Keratinocyte (primary cell): ENCODE results near the gene PFN2. TPM values are rescaled to one million over a fixed set of nuclear protein-coding genes. Genes with fewer than 3 reads are reported as not detected.
"Not testable (repeated sequence)": the region's sequence is repeated elsewhere in the genome, so short reads cannot be mapped to it uniquely, and the experiment has no call there.

Experiments used
- DNase-seq: peaks from one replicate; pipeline ENCODE4 v3.0.0-alpha.2; 2011; ENCODE audit warnings: low read depth, missing footprints, low spot score
- FAIRE-seq: peaks from 2 replicates; lab custom pipeline; 2011; peaks lifted over from hg19 to GRCh38; lab: Jason Lieb, UNC
- H2AFZ ChIP-seq: 2 replicates; pipeline ENCODE4 v1.6.0; 2012; ENCODE audit warnings: low read length, control low read depth, inconsistent platforms; ENCODE audit not compliant: control insufficient read depth
- H3K27ac ChIP-seq: 2 replicates; pipeline ENCODE4 v1.5.1; 2011; ENCODE audit warnings: low read length; ENCODE audit not compliant: control insufficient read depth, insufficient read depth
- H3K27me3 ChIP-seq: 3 replicates; pipeline ENCODE4 v1.6.0; 2011; ENCODE audit warnings: low read length; ENCODE audit not compliant: control insufficient read depth, insufficient read depth; ENCODE audit errors: extremely low read depth
- H3K36me3 ChIP-seq, 2 experiments: 2 replicates in 1 of 2; 3 replicates in 1 of 2; pipeline ENCODE4 v1.5.1; 2011; ENCODE audit warnings: low read length in 2 of 2, mild to moderate bottlenecking in 1 of 2; ENCODE audit not compliant: control insufficient read depth in 2 of 2, insufficient read depth in 2 of 2; ENCODE audit errors: extremely low read depth in 1 of 2
- H3K4me1 ChIP-seq: 3 replicates; pipeline ENCODE4 v1.5.1; 2011; ENCODE audit warnings: low read length; ENCODE audit not compliant: control insufficient read depth, insufficient read depth; ENCODE audit errors: extremely low read depth
- H3K4me2 ChIP-seq: 3 replicates; pipeline ENCODE4 v1.6.0; 2011; ENCODE audit warnings: low read depth, low read length; ENCODE audit not compliant: control insufficient read depth, insufficient read depth; ENCODE audit errors: extremely low read depth
- H3K4me3 ChIP-seq, 3 experiments: fragments of 200-600 bp in 1 of 3; sonication (generic) in 1 of 3; 2 replicates in 2 of 3; 3 replicates in 1 of 3; pipeline ENCODE4 v1.5.1; 2011 to 2016; ENCODE audit warnings: low read length in 3 of 3, mild to moderate bottlenecking in 3 of 3, control low read depth in 2 of 3, inconsistent platforms in 1 of 3, low read depth in 1 of 3, mixed read lengths in 1 of 3, mixed run types in 1 of 3, moderate library complexity in 1 of 3; ENCODE audit not compliant: control insufficient read depth in 2 of 3, insufficient read depth in 2 of 3; ENCODE audit errors: extremely low read depth in 1 of 3
- H3K79me2 ChIP-seq: 2 replicates; pipeline ENCODE4 v1.6.0; 2012; ENCODE audit warnings: low read length; ENCODE audit not compliant: control insufficient read depth, insufficient read depth
- H3K9ac ChIP-seq: 3 replicates; pipeline ENCODE4 v1.6.0; 2011; ENCODE audit warnings: low read length; ENCODE audit not compliant: control insufficient read depth, insufficient read depth; ENCODE audit errors: extremely low read depth
- H3K9me1 ChIP-seq: 3 replicates; pipeline ENCODE4 v1.6.0; 2011; ENCODE audit warnings: low read length; ENCODE audit not compliant: control insufficient read depth, insufficient read depth; ENCODE audit errors: extremely low read depth
- H3K9me3 ChIP-seq: 2 replicates; pipeline ENCODE4 v1.5.1; 2012; ENCODE audit warnings: low read depth, low read length; ENCODE audit not compliant: control insufficient read depth
- H4K20me1 ChIP-seq: 3 replicates; pipeline ENCODE4 v1.6.0; 2011; ENCODE audit warnings: low read length; ENCODE audit not compliant: control insufficient read depth, insufficient read depth; ENCODE audit errors: extremely low read depth
- EZH2 ChIP-seq: IDR thresholded peaks from one replicate; pipeline ENCODE4 v1.6.1; 2012; ENCODE audit warnings: inconsistent platforms, mild to moderate bottlenecking, low read length, moderate library complexity
- dilution Hi-C: fragments of 300-500 bp; cut with MboI; formaldehyde crosslinking; loops from one replicate; pipeline ENCODE4 v1.7.0; 2020; ENCODE audit warnings: low sequenced_read_pairs; ENCODE audit not compliant: extremely low pct_ligation_motif_present
- polyA plus RNA-seq, 5 experiments: library from polyadenylated mRNA; depleted of rRNA in 3 of 5; stranded (reverse) in 3 of 5; stranded (forward) in 1 of 5; unstranded in 1 of 5; fragments of >200 nt; gene quantifications; 1 replicate in 1 of 5; 2 replicates in 3 of 5; 3 replicates in 1 of 5; pipeline versions ENCODE4 v1.2.1 to v1.2.3, GENCODE V29; 2011 to 2012; ENCODE audit warnings: missing spikeins in 2 of 5, low read depth in 1 of 5, low replicate concordance in 1 of 5
- TF ChIP-seq, protein P1 (sequence below), 3 experiments: IDR thresholded peaks in 1 of 3; conservative IDR thresholded peaks in 1 of 3; optimal IDR thresholded peaks in 1 of 3; 2 replicates in 2 of 3; 3 replicates in 1 of 3; pipeline versions ENCODE3 to v1.5.1; 2011; ENCODE audit warnings: low read length in 3 of 3, mild to moderate bottlenecking in 3 of 3, moderate library complexity in 2 of 3, control low read depth in 1 of 3, inconsistent platforms in 1 of 3; ENCODE audit not compliant: insufficient read depth in 2 of 3; ENCODE audit errors: extremely low read depth in 1 of 3

The PFN2 gene
- polyA plus RNA-seq, 1 donor (not counting 4 experiments of a cell fraction or from before 2014, with no cell fraction given) = 334 TPM

DNA sequence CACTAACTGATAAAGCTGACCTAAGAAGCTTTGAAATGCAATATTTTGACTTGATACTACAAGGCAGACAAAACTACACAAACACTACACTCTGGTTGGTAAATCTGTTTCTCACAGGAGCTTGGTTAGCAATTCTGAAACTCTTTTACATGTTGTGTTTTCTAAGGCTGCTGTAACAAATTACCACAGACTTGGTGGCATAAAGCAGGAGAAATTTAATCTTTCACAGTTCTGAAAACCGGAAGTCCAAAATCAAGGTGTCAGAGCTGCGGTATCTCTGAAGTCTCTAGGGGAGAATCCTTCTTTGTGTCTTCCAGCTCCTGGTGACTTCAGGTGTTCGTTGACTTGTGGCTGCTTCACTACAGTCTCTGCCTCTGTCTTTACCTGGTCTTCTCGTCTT, 12.9 kb upstream of the PFN2 start:
- DNase-seq = no peak
- Histone ChIP-seq H3K27ac (no peak overlapping the region), H3K27me3 (no peaks in the 10 kb centered on the region), H3K9me1 (no peaks in the 10 kb centered on the region), H2AFZ (no peak overlapping the region), H3K9me3 (no peaks in the 10 kb centered on the region), H3K4me3 (no peak overlapping the region), H4K20me1 (no peaks in the 10 kb centered on the region), H3K36me3 (no peaks in the 10 kb centered on the region), H3K4me2 (no peak overlapping the region), H3K4me1 (no peaks in the 10 kb centered on the region), H3K79me2 (no peaks in the 10 kb centered on the region), H3K9ac (no peak overlapping the region)
- TF ChIP-seq, protein P1, sequence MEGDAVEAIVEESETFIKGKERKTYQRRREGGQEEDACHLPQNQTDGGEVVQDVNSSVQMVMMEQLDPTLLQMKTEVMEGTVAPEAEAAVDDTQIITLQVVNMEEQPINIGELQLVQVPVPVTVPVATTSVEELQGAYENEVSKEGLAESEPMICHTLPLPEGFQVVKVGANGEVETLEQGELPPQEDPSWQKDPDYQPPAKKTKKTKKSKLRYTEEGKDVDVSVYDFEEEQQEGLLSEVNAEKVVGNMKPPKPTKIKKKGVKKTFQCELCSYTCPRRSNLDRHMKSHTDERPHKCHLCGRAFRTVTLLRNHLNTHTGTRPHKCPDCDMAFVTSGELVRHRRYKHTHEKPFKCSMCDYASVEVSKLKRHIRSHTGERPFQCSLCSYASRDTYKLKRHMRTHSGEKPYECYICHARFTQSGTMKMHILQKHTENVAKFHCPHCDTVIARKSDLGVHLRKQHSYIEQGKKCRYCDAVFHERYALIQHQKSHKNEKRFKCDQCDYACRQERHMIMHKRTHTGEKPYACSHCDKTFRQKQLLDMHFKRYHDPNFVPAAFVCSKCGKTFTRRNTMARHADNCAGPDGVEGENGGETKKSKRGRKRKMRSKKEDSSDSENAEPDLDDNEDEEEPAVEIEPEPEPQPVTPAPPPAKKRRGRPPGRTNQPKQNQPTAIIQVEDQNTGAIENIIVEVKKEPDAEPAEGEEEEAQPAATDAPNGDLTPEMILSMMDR (optimal IDR thresholded peaks at IDR 0.05 in 1 of 3, IDR thresholded peaks at IDR 0.05 in 1 of 3, conservative IDR thresholded peaks at IDR 0.05 in 1 of 3; ENCODE audit: extremely low read depth in 1 of 3, insufficient read depth in 2 of 3, low read length in 3 of 3) = no peak
- no peak for TF ChIP-seq EZH2
- dilution Hi-C loops = no loop called here
- FAIRE-seq = no peak

DNA sequence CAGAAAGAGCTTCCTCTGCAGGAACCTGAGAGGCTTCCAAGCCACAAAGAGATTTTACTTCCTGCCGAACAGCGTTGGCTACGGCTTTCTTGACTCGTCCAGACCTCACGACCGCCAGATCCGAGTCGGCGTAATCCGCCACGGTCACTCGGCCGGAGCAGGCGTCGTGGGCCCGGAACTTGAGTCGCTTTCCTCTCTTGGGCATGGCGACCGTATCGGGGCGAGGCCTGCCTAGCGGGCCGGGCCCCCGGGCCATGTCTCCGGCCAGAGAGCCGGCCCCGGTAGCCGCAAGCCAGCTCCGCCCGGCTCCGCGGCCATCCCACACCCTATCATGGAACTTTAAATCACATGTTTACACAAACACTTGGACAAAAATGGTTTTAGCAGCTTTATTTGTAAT, 12.4 kb upstream of the PFN2 start:
- H3K27ac ChIP-seq, H3K9me1 ChIP-seq, H3K4me1 ChIP-seq, DNase-seq, H2AFZ ChIP-seq, H3K79me2 ChIP-seq, H3K36me3 ChIP-seq, H3K9me3 ChIP-seq, H3K9ac ChIP-seq, FAIRE-seq, dilution Hi-C loops, H4K20me1 ChIP-seq, H3K27me3 ChIP-seq, H3K4me2 ChIP-seq, H3K4me3 ChIP-seq: not testable (repeated sequence)

GRCh38 chr3:149981979-149982378, 11.3 kb upstream of the PFN2 start:
- dilution Hi-C loops, H3K9me3 ChIP-seq: not testable (repeated sequence)
- FAIRE-seq = peak; percentile 89

More at GRCh38 chr3:149981979-149982378, 11.3 kb upstream of the PFN2 start:
- H3K36me3 ChIP-seq, H3K9ac ChIP-seq, H3K9me1 ChIP-seq, H3K27ac ChIP-seq, H2AFZ ChIP-seq, DNase-seq, H3K4me1 ChIP-seq, H3K79me2 ChIP-seq, H3K4me3 ChIP-seq, H4K20me1 ChIP-seq, H3K27me3 ChIP-seq, H3K4me2 ChIP-seq: not testable (repeated sequence)
